RKO (cell line): ENCODE measurements around the gene ANKRD9.
A peak's percentile ranks its signal among the peaks of the same experiment; 100 is the strongest.

ENCODE experiments used
- DNase-seq: peaks from one replicate; pipeline ENCODE4 v3.0.0-alpha.2; 2016; ENCODE audit warnings: low spot score

Gene ANKRD9

DNA sequence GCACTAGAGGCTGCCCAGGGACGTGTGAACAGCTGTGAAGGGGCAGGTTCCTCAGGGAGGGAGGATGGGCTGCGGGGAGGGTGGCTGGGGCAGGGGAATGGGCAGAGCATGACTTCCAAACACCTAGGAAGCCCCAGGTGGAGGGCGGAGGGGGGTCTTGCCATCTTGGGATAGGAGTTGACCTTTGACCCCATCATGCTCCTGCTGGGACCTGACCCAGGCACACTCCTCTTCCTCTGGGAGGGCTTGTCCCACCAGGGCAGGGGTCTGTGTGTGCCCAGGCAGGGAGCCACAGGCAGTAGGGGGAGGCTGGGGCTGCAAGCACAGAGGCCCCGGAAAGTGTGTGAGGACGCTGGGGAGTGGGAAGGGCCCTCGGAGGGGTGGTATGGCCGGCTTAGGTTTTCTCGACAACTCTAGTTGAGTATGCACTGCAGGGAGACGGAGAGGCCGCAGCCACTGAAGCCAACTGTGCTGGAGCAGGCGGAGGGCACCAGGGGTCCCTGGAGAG, 3.3 kb upstream of the ANKRD9 start:
- no peak for DNase-seq

DNA sequence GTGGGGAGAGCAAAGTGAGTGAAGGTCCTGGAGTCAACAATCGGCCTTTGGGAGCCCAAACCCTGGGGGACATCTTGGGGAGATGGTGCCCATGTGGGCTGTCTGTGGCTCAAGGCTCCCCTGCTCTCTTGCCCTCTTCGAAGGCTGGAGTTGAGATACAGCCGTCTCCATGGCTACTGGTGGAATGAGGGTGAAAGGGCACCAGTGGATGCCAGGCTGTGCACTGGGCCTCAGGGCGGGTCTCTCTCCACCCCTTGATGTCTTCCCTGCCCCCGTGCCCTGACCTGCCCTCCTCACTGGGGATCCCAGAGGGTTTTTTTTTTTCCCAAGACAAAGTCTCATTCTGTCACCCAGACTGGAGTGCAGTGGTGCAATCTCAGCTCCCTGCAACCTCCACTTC, 2.0 kb upstream of the ANKRD9 start:
- DNase-seq, result no peak

DNA sequence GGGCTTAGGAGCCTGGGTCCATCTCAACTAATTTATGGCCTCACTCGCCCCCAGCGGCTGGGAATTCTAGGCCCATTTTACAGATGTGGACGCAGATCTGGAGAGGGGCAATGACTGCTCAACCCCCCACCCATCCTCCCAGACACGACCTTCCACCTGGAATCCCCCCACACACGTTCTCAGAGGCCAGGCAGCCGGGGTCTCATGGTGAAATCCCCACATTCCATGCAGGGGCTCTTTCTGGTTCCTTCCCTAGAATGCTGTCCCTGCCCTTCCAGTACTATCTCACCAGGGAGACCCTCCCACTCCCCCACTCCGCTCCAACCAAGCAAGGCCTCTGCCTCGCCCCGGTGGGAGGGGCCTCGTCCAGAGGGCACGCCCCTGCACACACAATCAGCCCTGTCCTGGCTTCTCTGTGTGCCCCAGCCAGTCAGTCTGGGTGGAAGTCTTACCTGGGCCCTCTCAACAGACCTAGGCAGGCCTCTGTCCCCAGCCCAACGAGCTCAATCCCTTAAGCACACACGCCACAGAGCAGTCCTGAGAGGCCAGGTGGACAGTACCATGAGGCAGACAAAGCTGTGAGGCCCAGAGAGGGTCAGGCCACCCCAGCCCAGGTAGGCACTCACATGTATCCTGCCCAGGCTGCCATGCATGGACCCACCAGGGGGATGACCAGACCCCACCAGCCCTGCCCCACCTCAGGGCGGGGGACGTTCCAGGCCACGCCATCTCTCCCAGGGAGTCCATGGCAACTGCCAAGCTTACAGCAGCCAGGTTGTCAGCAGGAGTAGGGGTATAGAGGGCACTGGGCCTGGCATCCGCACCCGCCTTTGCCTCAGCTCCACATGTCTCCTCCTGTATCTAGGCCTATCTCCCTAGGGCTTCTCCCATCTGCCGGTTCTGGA, 1.3 kb upstream of the ANKRD9 start:
- DNase-seq, result no peak

DNA sequence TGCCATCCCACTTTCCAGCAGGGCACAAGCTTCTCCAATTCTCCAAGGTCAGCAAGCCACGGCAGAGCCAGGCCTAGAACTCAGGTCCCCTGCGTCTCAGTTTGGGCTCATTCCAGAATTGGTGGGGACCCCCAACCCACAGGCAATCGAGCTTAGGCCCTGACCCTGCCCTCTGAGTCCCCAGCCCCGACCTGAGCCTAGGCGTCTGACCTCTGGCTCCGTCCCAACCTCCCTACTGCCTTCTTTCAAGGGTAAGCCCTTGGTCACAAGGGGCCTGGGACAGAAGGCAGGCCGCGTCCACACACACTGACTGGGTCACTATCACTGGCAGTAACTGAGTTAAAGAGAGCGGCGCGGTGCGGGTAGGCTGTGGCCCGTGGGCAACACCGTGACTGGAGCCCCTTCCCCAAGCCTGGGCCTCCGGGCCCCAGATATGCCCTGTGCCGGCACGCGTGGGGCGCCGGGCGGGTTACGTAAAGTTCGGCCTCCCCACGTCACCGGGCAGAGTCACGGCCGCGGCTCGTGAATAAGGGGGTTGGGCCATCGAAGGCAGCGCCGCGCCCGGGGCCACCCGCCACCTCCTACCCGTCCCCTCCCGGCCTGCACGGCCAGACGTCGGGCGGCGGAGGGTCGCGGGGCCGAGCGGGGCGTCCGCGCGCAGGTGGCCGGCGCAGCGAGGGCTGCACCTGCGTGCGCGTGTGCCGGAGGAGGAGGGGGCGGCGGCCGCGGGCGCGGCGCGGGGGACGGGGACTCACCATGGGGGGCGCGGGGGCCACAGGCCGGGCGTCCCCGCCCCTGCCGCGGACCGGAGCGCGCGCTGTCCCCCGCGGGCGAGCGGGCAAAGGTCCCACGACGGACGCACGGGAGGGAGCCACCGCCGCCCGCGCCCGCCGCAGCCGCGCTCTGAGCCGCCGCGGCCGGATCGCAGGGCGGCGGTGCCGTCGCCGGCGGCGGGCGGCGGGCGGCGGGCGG, 516 bp downstream of the ANKRD9 start:
- DNase-seq, result peak; percentile 59

DNA sequence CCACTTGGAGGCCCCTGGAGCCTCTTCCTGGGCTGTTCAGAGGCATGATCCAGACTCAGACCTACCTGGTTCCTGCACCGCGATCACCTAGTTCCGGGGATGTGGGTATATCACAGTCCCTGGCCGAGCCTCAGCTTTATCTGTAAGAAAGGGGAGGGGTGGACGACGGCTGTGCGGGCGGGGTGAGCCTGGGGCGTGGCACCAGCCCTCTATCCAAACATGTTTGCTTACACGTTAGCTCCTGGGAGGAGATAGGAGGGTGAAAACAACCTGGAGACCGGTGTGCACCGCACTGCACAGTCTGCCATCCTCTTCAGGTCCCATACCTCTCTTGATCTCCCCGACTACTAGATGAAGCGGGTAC, 1.2 kb downstream of the ANKRD9 start:
- peak; percentile 20 for DNase-seq

DNA sequence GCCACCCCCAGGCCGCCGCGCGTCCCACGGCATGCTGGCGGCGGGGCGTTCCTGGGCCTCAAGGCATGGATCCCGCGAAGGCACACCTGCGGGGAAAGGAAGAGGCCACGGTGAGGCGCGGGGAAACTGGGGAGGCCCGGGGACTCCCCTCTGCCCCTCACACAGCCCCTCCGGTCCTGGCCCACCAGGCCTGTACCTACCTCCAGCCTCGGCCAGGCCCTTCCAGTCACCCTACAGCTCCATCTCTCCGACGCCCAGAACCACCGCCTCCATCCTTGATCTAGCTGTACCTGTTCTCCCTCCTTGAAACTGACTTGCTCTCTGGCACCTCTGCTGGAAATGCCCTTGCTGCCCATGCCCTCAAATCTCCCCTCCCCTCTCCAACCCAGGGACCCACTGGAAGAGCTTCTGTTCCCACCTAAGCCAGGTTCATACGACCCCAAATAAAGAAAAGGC, 1.7 kb downstream of the ANKRD9 start:
- peak; percentile 35 for DNase-seq

DNA sequence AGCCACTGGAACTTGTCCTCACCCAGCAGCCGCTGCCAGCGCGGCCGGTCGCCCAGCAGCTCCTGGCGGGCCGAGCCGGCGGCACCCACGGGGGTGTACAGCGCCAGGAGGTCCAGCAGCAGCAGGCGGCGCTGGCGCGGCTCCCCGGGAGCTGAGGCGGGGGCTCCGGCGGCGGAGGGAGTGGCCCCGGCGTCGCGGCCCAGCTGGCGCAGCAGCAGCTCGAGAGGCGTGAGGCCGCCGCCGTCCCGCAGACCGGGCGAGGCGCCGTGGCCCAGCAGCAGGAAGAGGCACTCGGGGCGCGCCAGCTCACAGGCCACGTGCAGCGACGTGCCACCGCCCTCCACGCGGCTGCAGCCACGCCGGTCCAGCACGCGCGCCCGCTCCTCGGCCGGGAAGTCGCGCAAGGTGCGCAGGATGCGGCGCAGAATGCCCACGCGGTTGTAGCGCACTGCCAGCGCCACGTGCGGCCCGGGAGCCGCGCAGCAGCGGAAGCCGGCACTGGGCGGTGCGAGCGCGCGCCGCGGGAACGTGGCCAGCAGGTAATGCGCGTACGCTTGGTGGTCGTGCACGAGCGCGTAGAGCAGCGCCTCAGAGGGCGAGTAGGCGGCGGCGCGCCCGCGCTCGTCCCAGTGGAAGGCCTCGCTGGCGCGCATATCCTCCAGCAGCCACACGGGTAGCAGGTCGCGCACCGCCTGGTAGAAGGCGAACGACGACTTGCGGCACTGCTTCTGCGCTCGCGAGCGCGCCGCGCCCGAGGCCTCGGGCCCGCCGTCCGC, 2.3 kb downstream of the ANKRD9 start:
- no peak for DNase-seq

DNA sequence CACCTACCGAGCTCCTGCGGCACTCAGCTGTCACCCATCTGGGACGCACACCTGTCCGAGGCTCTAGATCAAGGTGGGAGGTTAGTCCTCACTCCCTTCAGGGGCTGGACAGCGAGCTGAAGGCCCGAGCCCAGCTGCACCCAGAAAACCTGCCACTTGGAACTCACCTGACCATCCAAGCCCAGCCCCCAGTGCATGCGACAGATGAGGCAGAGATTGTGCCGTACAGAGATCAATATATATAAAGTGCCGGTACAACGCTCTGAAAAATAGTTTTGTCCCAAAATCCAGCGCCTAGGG, 3.0 kb downstream of the ANKRD9 start:
- no peak for DNase-seq

DNA sequence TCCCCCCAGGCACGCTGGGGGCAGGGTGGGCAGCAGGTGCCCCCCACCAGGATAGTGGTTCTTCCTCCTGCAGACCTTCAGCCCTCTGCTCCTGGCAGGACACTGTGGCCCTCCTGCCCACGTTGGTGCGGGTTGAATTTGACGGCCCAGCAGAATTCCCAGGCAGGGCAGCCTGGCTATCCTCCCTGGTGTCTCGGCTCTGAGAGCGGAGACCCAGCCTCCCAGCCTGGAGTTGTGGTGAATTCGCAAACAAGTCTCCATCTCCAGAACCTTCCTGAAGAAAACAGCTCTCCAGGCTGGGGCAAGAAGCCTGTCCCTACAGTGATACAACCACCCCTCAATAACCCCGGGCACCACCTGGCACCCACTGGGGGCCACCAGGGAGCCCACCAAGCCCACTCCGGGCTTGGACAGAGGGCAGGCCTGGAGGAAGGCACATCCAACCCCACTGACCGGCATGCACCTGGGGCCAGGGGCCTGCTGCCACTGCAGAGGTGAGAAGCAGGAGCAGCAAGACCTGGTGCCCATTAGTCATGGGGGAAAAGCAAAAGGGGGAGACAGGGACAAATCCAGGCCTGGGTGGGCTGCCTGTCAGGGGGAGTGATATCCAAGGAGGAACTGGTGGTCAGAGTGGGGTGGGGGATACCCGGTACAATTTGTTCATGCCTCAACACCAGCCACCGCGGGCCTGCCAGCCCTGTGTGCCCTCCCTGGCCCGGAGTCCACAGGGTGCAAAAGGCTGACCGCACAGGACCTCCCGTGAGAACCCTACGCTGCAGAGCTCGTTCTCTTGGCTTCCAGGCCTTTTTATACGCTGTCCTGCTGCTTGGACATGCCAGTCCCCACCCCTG, 3.6 kb downstream of the ANKRD9 start:
- no peak for DNase-seq

DNA sequence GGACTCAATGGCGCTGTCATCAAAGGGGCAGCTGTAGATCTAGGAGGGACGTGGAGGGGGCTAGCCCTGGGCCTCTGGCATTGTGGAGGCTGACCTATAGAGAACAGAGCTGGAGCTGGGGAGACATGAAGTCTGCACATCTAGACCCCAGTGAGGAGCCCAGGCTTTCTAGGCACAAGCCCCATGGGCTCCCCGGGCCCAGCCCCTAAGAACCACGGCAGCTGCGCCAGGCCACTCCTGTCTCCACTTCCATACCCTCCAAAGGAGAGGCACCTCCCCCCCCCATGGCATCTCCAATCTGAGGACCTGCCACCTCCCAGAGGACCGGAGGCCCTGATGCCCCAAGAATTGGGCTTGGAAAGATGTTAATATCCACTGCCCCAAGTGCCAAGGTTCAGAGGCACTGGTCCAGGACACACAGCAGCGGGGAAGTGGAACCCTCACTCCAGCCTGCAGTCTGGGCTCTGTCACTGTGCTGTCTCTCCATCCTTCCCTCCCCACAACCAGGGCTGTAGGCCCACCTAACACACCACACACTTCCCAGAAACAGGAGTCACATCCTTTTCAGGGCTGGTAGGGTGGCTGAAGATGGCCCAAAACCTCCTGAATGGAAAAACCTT, 4.5 kb downstream of the ANKRD9 start:
- no peak for DNase-seq

DNA sequence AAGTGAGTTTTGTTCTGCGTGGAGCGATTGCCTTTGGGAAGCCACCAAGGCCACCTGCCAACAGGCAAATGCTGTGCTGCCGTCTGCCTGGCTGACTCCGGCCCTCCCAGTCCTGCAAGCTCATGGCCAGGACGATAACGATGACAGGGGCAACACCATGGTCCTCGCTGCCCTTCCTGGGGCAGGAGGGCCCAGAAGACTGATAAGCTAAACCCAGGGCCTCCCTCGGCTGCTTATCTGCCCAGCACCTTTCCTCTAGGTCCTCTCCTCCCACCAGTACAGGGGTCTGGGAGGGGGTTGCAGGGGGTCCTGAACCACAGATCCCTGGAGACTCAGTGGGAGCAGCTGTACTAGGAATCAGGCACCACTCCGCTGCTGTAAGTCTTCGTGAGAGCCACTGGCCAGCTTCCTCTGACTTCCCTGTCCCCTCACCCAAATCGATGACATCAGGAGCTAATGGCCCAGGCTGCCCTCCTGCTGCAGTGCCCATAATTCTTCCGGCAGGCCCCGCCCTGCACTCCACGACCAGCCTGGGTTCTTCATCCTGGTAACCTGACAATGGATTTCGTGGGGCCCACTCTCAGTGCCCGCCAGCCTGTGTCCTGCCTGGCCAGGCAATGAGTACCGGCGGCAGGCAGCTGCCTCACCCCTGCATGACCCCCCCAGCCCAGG, 5.1 kb downstream of the ANKRD9 start:
- no peak for DNase-seq

DNA sequence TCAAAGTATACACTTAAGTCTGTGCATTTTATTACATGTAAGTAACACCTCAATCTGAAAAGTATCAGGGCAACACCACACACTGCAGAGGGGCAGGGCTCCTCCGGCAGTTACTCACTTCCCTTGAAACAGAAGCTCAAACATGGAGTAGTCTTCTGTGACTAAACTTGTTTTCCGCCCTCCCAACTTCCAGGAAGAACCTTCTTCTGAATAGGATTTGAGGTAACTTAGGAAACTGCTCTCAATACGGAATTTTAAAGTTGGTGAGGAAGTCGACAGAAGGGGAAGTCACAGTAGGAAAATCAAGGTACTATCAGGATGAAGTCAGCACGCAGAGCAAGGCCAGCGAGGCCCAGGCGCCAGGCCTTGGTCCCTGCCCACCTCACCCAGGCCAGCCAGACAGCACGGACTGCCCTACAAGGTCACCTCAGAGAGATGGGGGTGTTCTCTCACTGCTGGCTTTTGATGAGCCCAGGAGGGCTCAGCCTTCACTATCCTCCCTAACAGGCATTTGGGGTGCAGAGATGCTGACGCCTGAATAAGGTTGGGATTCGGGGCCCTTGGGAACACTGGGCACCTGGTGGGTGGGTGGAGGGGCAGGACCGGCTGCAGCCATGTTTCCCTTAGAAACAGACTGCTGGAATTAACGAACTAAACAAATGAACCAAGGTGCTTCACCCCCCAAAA, 5.8 kb downstream of the ANKRD9 start:
- DNase-seq, result no peak

DNA sequence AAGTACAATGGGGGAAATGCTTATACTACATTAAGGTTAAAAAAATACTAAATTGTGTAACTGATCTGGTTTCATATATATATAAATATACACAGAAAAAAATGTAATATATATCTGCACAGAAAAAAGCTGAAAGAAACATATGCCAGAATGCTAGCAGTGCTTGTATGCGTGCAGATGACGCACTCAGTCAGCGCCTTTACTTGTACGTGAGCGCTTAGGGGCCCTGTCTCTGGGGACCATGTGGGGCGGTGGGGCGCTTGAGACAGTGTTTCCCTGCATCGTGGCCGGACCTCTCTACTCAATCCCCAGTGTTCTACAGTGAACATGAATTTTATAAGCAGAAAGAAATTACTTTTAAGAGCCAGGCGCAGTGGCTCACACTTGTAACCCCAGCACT, 7.0 kb downstream of the ANKRD9 start:
- no peak for DNase-seq

DNA sequence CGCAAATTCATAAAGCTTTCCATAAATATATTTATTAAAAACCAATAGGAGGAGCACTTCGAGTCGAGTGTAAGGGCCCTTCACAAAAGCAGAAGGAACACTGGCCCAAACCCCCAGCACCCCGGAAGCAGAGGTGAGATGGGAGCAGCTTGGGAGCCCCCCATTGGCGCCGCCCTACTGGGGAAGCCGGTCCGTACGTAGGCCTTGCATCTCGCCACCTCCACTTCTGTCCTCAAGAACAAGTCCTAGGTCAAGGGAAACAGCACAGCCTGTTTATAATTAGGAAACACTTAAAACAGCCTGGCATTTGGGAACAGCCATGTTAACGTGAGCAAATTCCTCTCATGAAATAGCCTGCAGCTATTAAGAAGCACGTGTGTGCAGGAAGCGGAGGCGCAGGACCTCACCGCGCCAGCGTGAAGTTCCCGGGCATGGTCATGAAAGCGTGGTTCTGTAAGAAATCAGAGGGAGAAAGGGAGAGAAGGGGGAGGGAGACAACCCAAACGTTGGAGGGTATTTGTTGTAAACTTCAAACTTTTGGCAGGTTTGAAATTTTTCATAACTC, 7.7 kb downstream of the ANKRD9 start:
- DNase-seq, result no peak

DNA sequence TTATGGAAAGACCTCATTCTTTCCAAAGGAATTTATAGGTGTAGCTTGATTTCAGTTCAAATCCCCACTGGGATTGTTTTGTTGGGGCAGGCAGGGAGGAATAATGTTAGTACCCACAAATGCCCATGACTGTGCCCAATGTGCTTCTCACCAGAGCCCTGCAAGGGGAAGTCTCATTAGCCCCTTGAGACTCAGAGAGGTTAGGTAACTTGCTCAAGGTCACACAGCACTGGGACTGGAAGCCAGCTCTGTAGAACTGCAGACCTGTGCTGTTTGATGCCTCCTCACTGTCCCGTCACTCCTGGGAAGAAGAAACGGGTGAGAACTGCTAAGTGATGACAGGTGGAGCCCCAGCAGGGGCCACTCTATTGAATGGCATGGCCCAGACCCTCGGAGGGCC, 8.9 kb downstream of the ANKRD9 start:
- DNase-seq, result no peak

DNA sequence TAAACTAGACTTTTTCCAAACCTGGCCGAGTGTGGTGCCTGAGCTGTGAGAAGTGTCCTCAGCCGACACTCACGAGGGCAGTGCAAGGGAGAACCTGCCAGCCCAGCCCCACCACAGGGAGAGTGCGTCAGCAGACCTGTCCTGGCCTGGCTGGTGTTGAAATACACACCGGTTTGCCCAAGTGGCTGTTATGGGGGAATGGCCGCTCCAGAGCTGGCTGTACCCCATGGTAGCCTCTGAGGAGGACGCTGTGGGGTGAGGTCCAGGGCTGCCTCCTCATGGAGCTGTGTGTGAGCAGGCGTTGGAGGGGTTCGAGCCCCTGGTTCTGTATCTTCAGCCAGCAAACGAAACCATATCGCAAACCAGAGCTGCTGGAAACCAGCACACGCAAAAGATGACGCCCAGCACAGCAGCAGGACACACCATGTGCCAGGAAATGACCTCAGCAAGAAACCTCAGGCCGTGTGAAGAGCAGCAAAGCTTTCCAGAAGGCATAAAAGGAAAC, 9.4 kb downstream of the ANKRD9 start:
- peak; percentile 30 for DNase-seq

DNA sequence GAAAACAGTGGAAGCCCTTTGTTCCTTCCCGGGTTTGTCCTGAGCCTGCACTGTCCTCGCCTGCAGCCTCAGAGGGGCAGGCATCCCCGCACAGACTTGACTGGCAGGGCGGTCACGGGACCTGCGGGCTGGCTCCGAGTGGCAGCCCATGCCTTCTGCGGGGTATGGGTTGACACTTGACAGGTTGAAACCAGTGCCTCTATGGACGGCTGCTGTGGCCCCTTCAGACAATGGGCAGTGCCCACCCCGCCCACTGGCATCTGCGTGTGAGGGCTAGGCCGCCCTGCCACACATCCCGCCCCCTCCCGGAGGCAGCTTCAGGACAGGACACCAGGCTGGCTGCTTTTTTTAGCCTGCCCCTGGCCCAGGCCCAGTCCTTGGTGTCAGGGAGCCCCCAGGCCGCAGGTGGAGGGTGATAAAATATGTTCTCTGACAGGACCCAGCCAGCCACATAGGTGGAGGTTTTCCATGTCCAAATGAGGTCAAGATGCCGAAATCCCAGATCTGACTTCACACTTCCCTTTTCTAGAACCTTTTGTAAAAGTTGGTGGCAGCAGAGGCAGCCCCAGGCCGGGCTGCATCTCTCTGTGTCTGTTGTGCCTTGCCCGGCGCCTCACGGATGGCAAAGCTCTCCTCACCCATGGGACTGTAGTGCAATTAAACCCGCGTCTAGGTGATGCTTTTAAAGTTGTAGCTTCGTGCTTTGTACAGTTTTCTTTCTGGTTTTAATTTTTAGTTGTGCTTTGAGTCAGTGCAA, 10.0 kb downstream of the ANKRD9 start:
- DNase-seq, result no peak

DNA sequence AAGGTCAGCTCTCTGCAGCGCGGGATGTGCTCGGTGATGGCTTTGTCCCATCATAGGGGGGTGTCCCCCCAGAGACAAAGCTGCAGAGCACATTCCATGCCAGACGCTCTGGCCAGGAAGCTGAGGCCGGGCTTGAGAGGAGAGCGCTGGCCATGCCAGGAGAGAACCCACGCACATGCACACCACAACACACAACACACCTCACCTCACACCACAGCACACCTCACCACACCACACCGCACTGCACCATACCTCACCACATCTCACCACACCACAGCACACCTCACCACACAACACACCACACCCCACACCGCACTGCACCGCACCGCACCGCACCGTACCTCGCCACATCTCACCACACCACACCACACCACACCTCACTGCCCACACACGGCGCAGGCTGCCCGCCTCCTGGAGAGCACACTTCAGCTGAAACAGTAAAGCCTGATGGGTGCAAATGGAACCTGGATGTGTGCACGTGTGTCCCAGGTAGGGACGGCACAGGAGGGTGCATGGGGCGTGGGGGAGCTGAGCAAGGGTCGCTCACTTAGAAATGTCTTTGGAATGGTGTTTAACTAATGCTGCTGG, 10.8 kb downstream of the ANKRD9 start:
- no peak for DNase-seq
